GM12801 (cell line): ENCODE results near the gene TOMM70.

Experiments used
- CTCF ChIP-seq: IDR thresholded peaks from one replicate; pipeline ENCODE4 v1.5.1; 2011; ENCODE audit warnings: control low read depth; ENCODE audit not compliant: insufficient read length; ENCODE audit errors: extremely low read depth

TOMM70 gene

DNA sequence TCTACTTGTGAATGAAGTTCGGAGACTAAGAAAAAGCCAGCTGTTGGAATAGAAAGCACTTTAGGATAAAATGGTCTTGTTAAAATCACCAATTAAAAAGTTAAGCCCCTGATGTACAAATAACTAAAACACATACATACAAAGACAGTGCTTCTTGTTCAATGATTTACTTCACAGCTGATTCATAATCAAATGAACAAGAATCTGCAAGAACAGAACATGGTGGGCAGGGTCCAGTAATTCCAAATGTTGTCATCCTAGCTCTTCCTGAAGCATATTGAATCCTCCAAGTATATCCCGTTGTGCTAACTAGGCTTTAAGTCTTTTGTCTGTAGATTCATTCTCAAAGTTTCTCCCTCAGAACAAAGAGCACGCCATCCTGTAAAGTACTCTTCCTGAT is 41.9 kb downstream of the TOMM70 start:
- no peak for TF ChIP-seq CTCF

- no peak for TF ChIP-seq CTCF
These were observed 42.5 kb downstream of the TOMM70 start for GRCh38 chr3:100358413-100358812.

- no peak for TF ChIP-seq CTCF
These were observed 46.0 kb downstream of the TOMM70 start for GRCh38 chr3:100354850-100355249.

DNA sequence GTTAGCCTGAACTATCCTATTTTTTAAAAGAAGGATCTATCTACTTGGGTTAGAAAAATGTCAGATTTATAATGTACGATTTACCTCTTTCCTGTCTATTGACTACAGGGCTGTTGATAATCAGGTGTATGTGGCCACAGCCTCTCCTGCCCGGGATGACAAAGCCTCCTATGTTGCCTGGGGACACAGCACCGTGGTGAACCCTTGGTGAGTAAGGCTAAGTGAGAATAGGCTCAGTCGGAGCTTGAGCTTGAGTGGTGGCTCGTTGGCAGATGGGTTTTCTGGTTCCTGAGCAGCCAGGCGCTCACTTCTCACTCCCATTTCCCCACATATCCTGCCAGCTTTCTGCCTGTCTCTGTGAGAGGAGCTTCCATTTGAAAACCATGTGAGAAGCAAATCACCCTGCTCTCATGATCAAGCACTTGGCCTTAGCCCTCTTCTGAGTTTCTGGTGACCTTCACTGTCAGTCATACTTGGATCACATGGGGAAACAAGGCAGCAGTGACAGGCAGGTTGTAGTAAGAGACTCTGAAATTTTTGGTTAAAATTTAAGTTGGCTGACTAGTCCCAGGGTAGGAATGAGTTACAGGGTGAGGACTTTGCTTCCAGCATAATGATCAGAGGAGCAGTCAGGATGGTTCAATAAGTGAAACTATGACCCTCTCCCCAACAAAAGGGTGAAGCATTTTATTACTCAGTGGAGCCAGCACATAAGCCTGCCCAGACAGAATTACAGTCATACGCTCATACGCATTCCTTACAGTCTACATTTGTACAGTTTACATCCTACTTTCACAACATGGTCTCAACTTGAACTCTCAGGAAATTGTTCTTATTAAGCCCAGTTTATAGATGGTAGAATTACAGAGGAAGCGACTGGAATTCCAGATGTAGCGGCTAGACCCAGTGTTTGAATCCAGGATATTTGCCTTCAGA is 48.3 kb downstream of the TOMM70 start:
- no peak for TF ChIP-seq CTCF

GRCh38 chr3:100348727-100349126 is 52.2 kb downstream of the TOMM70 start:
- no peak for TF ChIP-seq CTCF

DNA sequence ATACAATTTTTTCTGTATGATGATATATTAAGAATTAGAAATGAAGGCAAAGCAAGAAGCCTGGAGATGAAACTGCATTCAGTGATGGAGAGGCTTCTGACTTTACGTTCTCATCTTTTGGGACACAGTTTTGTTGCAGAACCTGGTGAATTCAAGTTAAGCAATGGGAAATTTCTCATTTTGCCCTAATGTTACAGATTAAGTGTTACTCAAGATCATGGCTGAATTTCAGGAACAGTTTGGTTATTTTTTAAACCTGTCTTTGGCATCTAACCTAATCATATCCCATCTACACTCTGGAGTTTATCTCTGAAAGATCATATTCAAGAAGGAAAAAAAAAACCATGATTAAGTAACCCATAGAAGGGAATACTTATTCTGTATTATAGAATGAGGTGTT is 60.4 kb downstream of the TOMM70 start:
- TF ChIP-seq CTCF = no peak

GRCh38 chr3:100339786-100340185 is 61.1 kb downstream of the TOMM70 start:
- TF ChIP-seq CTCF = no peak
